H1 (cell line): ENCODE data around the gene RMRP. TPM values are rescaled to one million over a fixed set of nuclear protein-coding genes. Genes with fewer than 3 reads are reported as not detected.

Source experiments
- CTCF ChIA-PET: fragments of 300-600 bp; sonication (Branson Sonifier 250); formaldehyde crosslinking; loops from one replicate; lab custom pipeline; 2021; ENCODE audit not compliant: partially characterized antibody; lab: Charles Lee
- POLR2A ChIA-PET: fragments of 300-600 bp; sonication (Branson Sonifier 250); formaldehyde crosslinking; loops from one replicate; lab custom pipeline; 2021; ENCODE audit warnings: inconsistent platforms; ENCODE audit not compliant: partially characterized antibody; lab: Charles Lee
- DNase-seq, 2 experiments: peaks; one replicate each; pipeline versions ENCODE4 v3.0.0 to v3.0.0-alpha.2; 2010 to 2022; ENCODE audit warnings: low spot score in 2 of 2, low read depth in 1 of 2, mixed read lengths in 1 of 2
- FAIRE-seq: peaks from 2 replicates; lab custom pipeline; 2011; peaks lifted over from hg19 to GRCh38; lab: Jason Lieb, UNC
- H2AFZ ChIP-seq: 2 replicates; pipeline ENCODE4 v1.8.1; 2012; ENCODE audit warnings: low read length, inconsistent platforms
- H2AK5ac ChIP-seq: 2 replicates; pipeline ENCODE4 v1.6.1; 2013; ENCODE audit warnings: low read depth, low read length
- H2BK120ac ChIP-seq: replicated peaks from 2 replicates; pipeline ENCODE3; 2013; ENCODE audit warnings: low read depth, low read length, inconsistent platforms
- H2BK12ac ChIP-seq: 2 replicates; pipeline ENCODE4 v1.6.1; 2013; ENCODE audit warnings: low read depth, low read length
- H2BK15ac ChIP-seq: 2 replicates; pipeline ENCODE4 v1.6.1; 2013; ENCODE audit warnings: low read length
- H2BK20ac ChIP-seq: 2 replicates; pipeline ENCODE4 v1.6.1; 2013; ENCODE audit warnings: low read length
- H2BK5ac ChIP-seq: 2 replicates; pipeline ENCODE4 v1.6.1; 2013; ENCODE audit warnings: low read depth, low read length
- H3K14ac ChIP-seq: 2 replicates; pipeline ENCODE4 v1.6.1; 2013; ENCODE audit warnings: inconsistent platforms; ENCODE audit not compliant: insufficient read length
- H3K18ac ChIP-seq: 2 replicates; pipeline ENCODE4 v1.6.1; 2013; ENCODE audit warnings: low read length; ENCODE audit errors: extremely low read depth
- H3K23ac ChIP-seq: 2 replicates; pipeline ENCODE4 v1.6.1; 2013; ENCODE audit warnings: inconsistent platforms; ENCODE audit not compliant: insufficient read length
- H3K23me2 ChIP-seq: 2 replicates; pipeline ENCODE4 v1.6.1; 2013; ENCODE audit warnings: low read depth, low read length
- H3K27ac ChIP-seq: 2 replicates; pipeline ENCODE4 v1.6.1; 2011; ENCODE audit warnings: low read depth, low read length, inconsistent platforms
- H3K27me3 ChIP-seq, 4 experiments: replicated peaks in 1 of 4; 1 replicate in 1 of 4; 2 replicates in 3 of 4; pipeline versions ENCODE4 v1.6.1 to v1.8.1; 2011 to 2013; ENCODE audit warnings: low read length in 3 of 4, mild to moderate bottlenecking in 3 of 4, inconsistent platforms in 2 of 4, mixed read lengths in 2 of 4, moderate library complexity in 1 of 4; ENCODE audit not compliant: control insufficient read depth in 3 of 4, insufficient read depth in 3 of 4; ENCODE audit errors: extremely low read depth in 1 of 4
- H3K36me3 ChIP-seq, 4 experiments: 2 replicates each; pipeline versions ENCODE4 v1.6.1 to v1.8.1; 2011 to 2013; ENCODE audit warnings: mild to moderate bottlenecking in 4 of 4, low read length in 3 of 4, moderate library complexity in 2 of 4, control low read depth in 1 of 4, inconsistent platforms in 1 of 4; ENCODE audit not compliant: insufficient read depth in 4 of 4, control insufficient read depth in 2 of 4
- H3K4ac ChIP-seq: replicated peaks from 2 replicates; pipeline ENCODE3; 2013; ENCODE audit warnings: low read length, low read depth, mixed read lengths, inconsistent platforms; ENCODE audit not compliant: insufficient read length
- H3K4me1 ChIP-seq, 4 experiments: replicated peaks in 1 of 4; 1 replicate in 1 of 4; 2 replicates in 3 of 4; pipeline versions ENCODE4 v1.6.1 to v1.8.1; 2011 to 2013; ENCODE audit warnings: low read length in 3 of 4, inconsistent platforms in 2 of 4, mixed read lengths in 1 of 4; ENCODE audit not compliant: insufficient read depth in 4 of 4, control insufficient read depth in 3 of 4
- H3K4me2 ChIP-seq, 2 experiments: 2 replicates each; pipeline versions ENCODE4 v1.6.1 to v1.8.1; 2011 to 2013; ENCODE audit warnings: low read depth in 2 of 2, low read length in 2 of 2, control low read depth in 1 of 2, inconsistent platforms in 1 of 2, mild to moderate bottlenecking in 1 of 2; ENCODE audit not compliant: insufficient read depth in 1 of 2
- H3K4me3 ChIP-seq, 4 experiments: fragments of 200-600, 300-600 bp in 1 of 4; sonication (generic), shearing (Covaris generic), sonication (Bioruptor Twin) in 1 of 4; 2 replicates each; pipeline versions ENCODE4 v1.5.1 to v1.8.1; 2011 to 2016; ENCODE audit warnings: low read length in 4 of 4, low read depth in 3 of 4, control low read depth in 2 of 4, inconsistent platforms in 2 of 4, mild to moderate bottlenecking in 2 of 4, mixed read lengths in 1 of 4, moderate library complexity in 1 of 4; ENCODE audit not compliant: insufficient read depth in 2 of 4; ENCODE audit errors: extremely low read depth in 1 of 4
- H3K56ac ChIP-seq: replicated peaks from 2 replicates; pipeline ENCODE3; 2013; ENCODE audit warnings: low read depth, mild to moderate bottlenecking, mixed read lengths, low read length, inconsistent platforms; ENCODE audit not compliant: insufficient read length
- H3K79me1 ChIP-seq: 2 replicates; pipeline ENCODE4 v1.6.1; 2013; ENCODE audit warnings: low read depth, low read length, control low read depth
- H3K79me2 ChIP-seq, 2 experiments: 2 replicates each; pipeline versions ENCODE4 v1.6.1 to v1.8.1; 2012 to 2013; ENCODE audit warnings: low read length in 2 of 2, mild to moderate bottlenecking in 2 of 2, inconsistent platforms in 1 of 2; ENCODE audit not compliant: insufficient read depth in 2 of 2, control insufficient read depth in 1 of 2
- H3K9ac ChIP-seq, 4 experiments: replicated peaks in 1 of 4; 1 replicate in 1 of 4; 2 replicates in 3 of 4; pipeline versions ENCODE4 v1.6.1 to v1.8.1; 2011 to 2013; ENCODE audit warnings: low read depth in 3 of 4, low read length in 3 of 4, control low read depth in 2 of 4, mild to moderate bottlenecking in 2 of 4, moderate library complexity in 2 of 4, inconsistent platforms in 1 of 4; ENCODE audit errors: extremely low read depth in 1 of 4
- H3K9me3 ChIP-seq, 2 experiments: 2 replicates each; pipeline versions ENCODE4 v1.6.1 to v1.8.1; 2012 to 2013; ENCODE audit warnings: mild to moderate bottlenecking in 2 of 2, moderate library complexity in 2 of 2, control low read depth in 1 of 2, inconsistent platforms in 1 of 2, low read depth in 1 of 2, low read length in 1 of 2, mixed read lengths in 1 of 2; ENCODE audit not compliant: insufficient read depth in 2 of 2
- H4K20me1 ChIP-seq, 2 experiments: replicated peaks in 1 of 2; 2 replicates each; pipeline versions ENCODE3 to v1.8.1; 2011 to 2013; ENCODE audit warnings: inconsistent platforms in 2 of 2, low read length in 2 of 2, mild to moderate bottlenecking in 1 of 2; ENCODE audit not compliant: insufficient read depth in 2 of 2, control insufficient read depth in 1 of 2
- H4K5ac ChIP-seq: 2 replicates; pipeline ENCODE4 v1.6.1; 2013; ENCODE audit warnings: low read length, low read depth, mixed read lengths, inconsistent platforms; ENCODE audit not compliant: insufficient read length
- H4K8ac ChIP-seq: 2 replicates; pipeline ENCODE4 v1.8.0; 2013; ENCODE audit warnings: mild to moderate bottlenecking, moderate library complexity, low read length, inconsistent platforms; ENCODE audit not compliant: insufficient read depth; ENCODE audit errors: extremely low read depth
- H4K91ac ChIP-seq: replicated peaks from 2 replicates; pipeline ENCODE3; 2013; ENCODE audit warnings: low read length, mixed read lengths, inconsistent platforms; ENCODE audit not compliant: insufficient read length
- ASH2L ChIP-seq: fragments of 200-600, 300-600 bp; sonication (generic); IDR thresholded peaks from one replicate; pipeline ENCODE4 v1.7.1; 2017; ENCODE audit warnings: low read length
- BACH1 ChIP-seq: IDR thresholded peaks from 2 replicates; pipeline ENCODE4 v1.6.1; 2012; ENCODE audit warnings: low read length, improper control_type of control experiment
- CHD2 ChIP-seq: IDR thresholded peaks from 2 replicates; pipeline ENCODE4 v1.6.1; 2012; ENCODE audit warnings: low read length, improper control_type of control experiment
- GABPA ChIP-seq: IDR thresholded peaks from 2 replicates; pipeline ENCODE4 v1.6.1; 2011; ENCODE audit warnings: mild to moderate bottlenecking, low read length, moderate library complexity, borderline replicate concordance; ENCODE audit not compliant: insufficient read depth
- KDM5A ChIP-seq: fragments of 200-600 bp; IDR thresholded peaks from 2 replicates; pipeline ENCODE4 v1.7.1; 2012; ENCODE audit warnings: mild to moderate bottlenecking, low read length, inconsistent platforms, mixed read lengths
- NANOG ChIP-seq: IDR thresholded peaks from 2 replicates; pipeline ENCODE4 v1.6.1; 2011; ENCODE audit warnings: low read length, low read depth, mild to moderate bottlenecking, inconsistent platforms; ENCODE audit not compliant: insufficient read depth, poor library complexity, severe bottlenecking
- POU5F1 ChIP-seq: IDR thresholded peaks from 2 replicates; pipeline ENCODE4 v1.6.1; 2011; ENCODE audit warnings: low read depth, mild to moderate bottlenecking, low read length, moderate library complexity
- RXRA ChIP-seq: IDR thresholded peaks from 2 replicates; pipeline ENCODE4 v1.6.1; 2011; ENCODE audit warnings: low read depth, mild to moderate bottlenecking, low read length, moderate library complexity; ENCODE audit not compliant: insufficient read depth
- SIRT6 ChIP-seq: IDR thresholded peaks from one replicate; pipeline ENCODE4 v1.7.1; 2012; ENCODE audit warnings: low read length, inconsistent platforms
- SRF ChIP-seq: IDR thresholded peaks from 2 replicates; pipeline ENCODE4 v1.6.1; 2011; ENCODE audit warnings: mild to moderate bottlenecking, low read depth, low read length, moderate library complexity
- YY1 ChIP-seq: IDR thresholded peaks from 2 replicates; pipeline ENCODE4 v1.6.1; 2011; ENCODE audit warnings: low read depth, mild to moderate bottlenecking, low read length
- WGBS, 2 experiments: shearing (Covaris generic) in 1 of 2; methylation state at CpG; one replicate each; pipeline versions ENCODE4 v1.1.6 to v1.1.7; 2013 to 2015; ENCODE audit warnings: low lambda C conversion rate in 2 of 2, mixed read lengths in 2 of 2, inconsistent platforms in 1 of 2, low coverage in 1 of 2, missing lambda C conversion rate in 1 of 2; ENCODE audit not compliant: insufficient replicate concordance in 2 of 2, insufficient coverage in 1 of 2, insufficient read length in 1 of 2; ENCODE audit errors: extremely low coverage in 1 of 2, missing lambda C conversion rate in 1 of 2; 5-methylcytosine and 5-hydroxymethylcytosine counted together
- polyA plus RNA-seq, 7 experiments: library from polyadenylated mRNA; depleted of rRNA in 3 of 7; stranded (reverse) in 5 of 7; unstranded in 2 of 7; fragments of >200 nt in 5 of 7; fragments of 200-250 nt in 2 of 7; gene quantifications; 1 replicate in 5 of 7; 2 replicates in 1 of 7; 4 replicates in 1 of 7; pipeline versions ENCODE4 v1.2.1 to v1.2.3, GENCODE V29; 2011 to 2013; ENCODE audit warnings: missing spikeins in 2 of 7, mixed read lengths in 2 of 7
- total RNA-seq: library from RNA; stranded (reverse); fragmentation: NEBNext Ultra II Directional; extraction: Animal tissue kit (Norgen Biotek cat#: 25700); gene quantifications from 2 replicates; pipeline ENCODE4 v1.2.1, GENCODE V29; 2021

Gene RMRP
- total and polyA plus RNA-seq, 2 of the 8 experiments (the other 6 are each of a cell fraction or from before 2014, with no cell fraction given), result 169 to 14,987 TPM

DNA sequence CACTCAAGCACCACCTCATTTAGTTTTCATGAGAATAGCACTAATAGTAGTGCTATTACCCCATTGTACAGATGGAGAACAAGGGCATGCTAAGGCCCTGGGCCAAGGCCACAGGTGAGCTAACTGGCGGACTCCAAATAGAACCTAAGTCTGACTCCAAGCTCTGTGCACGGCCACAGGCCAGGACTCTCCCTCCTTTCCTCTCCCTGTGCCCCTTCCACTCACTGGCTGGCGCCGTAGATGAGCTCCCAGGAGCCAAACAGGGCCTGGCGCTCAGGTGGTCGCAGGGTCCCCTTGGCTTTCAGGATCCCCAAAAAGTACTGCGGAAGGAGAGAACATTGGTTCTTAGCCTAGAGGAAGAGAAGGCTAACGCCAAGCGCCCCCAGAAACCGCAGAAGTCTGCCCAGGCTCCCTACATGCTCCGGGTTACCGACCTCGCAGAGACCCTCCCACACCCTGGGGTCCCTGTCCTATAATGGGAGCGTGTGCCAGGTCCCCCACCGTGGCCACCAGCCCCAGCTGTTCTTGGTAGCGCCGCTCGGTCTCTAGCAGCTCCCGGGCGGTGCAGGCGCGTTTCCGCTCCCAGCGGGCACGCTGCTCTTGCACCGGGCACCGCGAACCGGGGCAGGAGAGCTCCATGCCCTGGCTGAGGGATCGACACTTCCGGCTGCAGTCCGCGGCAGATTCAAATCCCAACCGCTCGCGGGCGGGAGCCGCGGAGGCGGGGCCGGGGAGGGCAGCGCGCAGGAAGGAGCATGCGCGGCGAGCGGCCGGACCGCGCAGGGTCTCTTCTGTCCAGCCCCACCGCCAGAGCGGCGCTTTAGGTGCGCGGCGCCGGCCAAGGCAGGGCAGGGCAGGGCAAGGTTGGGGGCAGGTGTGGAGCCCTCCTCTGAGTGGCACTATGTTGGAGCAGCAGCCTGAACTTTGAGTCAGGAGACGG, 7.0 kb upstream of the RMRP start, which contains the start of gene ARHGEF39:
Gene ARHGEF39 (minus strand): TSS at position 665 of the 940 bp plus-strand sequence. CDS start 26 bp downstream, at position 639.
- Histone ChIP-seq H3K4me2 (peak within 1 kb of the TSS; percentile 74 to 87), H2BK12ac (peak within 1 kb of the TSS; percentile 46; the same call in 1 of the 2 replicates), H3K23ac (no peak within 1 kb of the TSS), H3K4me3 (peak within 1 kb of the TSS; percentile 50 to 84 (median 78)), H3K23me2 (peaks cover 4% of the 10 kb centered on the region; the same call in 1 of the 2 replicates), H3K27ac (0 out of 2 replicates have a peak within 1 kb of the TSS, but pooled peaks have one; percentile 56), H2AK5ac (no peak within 1 kb of the TSS), H3K9me3 (no peaks in the 10 kb centered on the region), H4K5ac (peak within 1 kb of the TSS; percentile 87), H4K20me1 (peaks cover 0 to 2% of the 10 kb centered on the region in 2 experiments), H3K18ac (peak within 1 kb of the TSS; percentile 85), H3K14ac (no peak within 1 kb of the TSS), H3K4me1 (peaks cover 0 to 5% (median 1%) of the 10 kb centered on the region in 4 experiments; a peak in 5 of 7 replicates), H2BK120ac (peak within 1 kb of the TSS; percentile 8), H3K4ac (peak within 1 kb of the TSS; percentile 61), H2BK20ac (no peak within 1 kb of the TSS), H2BK5ac (peak within 1 kb of the TSS; percentile 91; the same call in 1 of the 2 replicates), H3K56ac (peak within 1 kb of the TSS; percentile 11), H4K8ac (peak within 1 kb of the TSS; percentile 54; the same call in 1 of the 2 replicates), H3K79me2 (no peaks in the 10 kb centered on the region; a peak in 1 of 4 replicates), H2BK15ac (no peak within 1 kb of the TSS), H4K91ac (peak within 1 kb of the TSS; percentile 14), H2AFZ (peak within 1 kb of the TSS; percentile 90; the same call in 1 of the 2 replicates), H3K79me1 (peaks cover 2% of the 10 kb centered on the region; the same call in 1 of the 2 replicates), H3K36me3 (peaks cover 6 to 32% (median 13%) of the 10 kb centered on the region in 4 experiments), H3K9ac (peak within 1 kb of the TSS; percentile 0 to 73 (median 64)), H3K27me3 (no peaks in the 10 kb centered on the region)
- FAIRE-seq (no peak), DNase-seq (peak; percentile 81 to 92)
- ChIA-PET POLR2A (interaction anchor here (0.8 to 6.6 kb wide), 16 partner anchors 10 to 149 kb away, joined by 3 to 65 read pairs (median 3); partner anchors contain the start of genes CA9, CREB3, GBA2 and RGP1), CTCF (interaction anchor here (0.7 to 15.9 kb wide), 22 partner anchors 8 to 585 kb away, joined by 3 to 347 read pairs (median 5); partner anchors contain the start of genes CA9, CREB3, SIT1 and TLN1)
- 7% methylated on average over 57 of the region's 58 CpGs; no CpG with 5 or more reads in 1 of the 2 experiments for WGBS, 2 experiments
- TF ChIP-seq ASH2L (peak; percentile 64), SIRT6 (no peak), GABPA (0 out of 2 replicates have a peak, but pooled peaks have one; percentile 76), YY1 (0 out of 2 replicates have a peak, but pooled peaks have one; percentile 27), POU5F1 (no peak), CHD2 (no peak), NANOG (no peak), KDM5A (no peak), BACH1 (no peak), SRF (no peak), RXRA (no peak)
